Measurements from ENCODE around the gene FOXO3. TPM values are rescaled to one million over a fixed set of nuclear protein-coding genes. Genes with fewer than 3 reads are reported as not detected.

Gene FOXO3
- total and polyA plus RNA-seq, 2 experiments from 2014 or later: 19.7 to 36.6 TPM

DNA sequence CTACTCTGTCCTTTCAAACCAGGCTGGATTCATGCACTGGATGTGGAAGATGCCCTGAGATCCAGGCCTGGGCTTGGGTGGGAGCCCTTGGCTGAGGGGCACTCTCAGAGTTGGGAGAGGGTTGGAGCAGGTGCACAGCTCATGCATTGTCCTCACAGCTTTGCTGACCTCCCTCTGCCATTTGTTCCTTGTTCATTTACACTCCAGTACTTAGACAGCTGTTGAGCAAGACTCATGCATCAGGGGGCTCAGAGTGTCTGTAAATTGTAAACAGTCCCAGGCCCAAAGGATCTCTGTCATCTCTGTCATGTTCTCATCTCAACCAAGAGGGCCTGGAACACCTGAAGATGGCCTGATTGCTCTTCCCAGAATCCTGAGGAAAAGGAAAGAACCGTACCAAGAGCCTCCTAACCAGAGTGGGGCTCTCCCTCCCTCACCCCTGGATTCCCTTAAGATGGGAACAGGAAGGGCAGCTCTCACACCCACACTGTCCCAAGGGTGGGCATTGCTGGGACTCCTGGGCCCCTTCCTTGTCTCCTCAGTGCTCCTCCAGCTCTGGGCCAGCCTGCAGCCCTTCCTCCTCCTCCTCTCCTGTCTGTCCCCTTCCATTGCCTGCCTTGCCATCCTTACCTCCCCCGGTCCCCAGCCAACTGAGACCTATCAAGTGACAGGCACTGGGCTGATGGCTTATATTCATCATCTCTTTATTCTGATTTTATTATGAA is 132.9 kb downstream of the FOXO3 start:
- no peaks in the 10 kb centered on the region for H3K79me2 ChIP-seq (ENCODE audit: insufficient read depth)
- H3K9me2 ChIP-seq (ENCODE audit: insufficient read depth): no peaks in the 10 kb centered on the region
- TF ChIP-seq EZH2phosphoT487 (IDR thresholded peaks at IDR 0.05; ENCODE audit: insufficient read depth, low read depth) (no peak), EZH2 (IDR thresholded peaks at IDR 0.05; ENCODE audit: insufficient read depth, poor library complexity, severe bottlenecking) (no peak)
- H3K9ac ChIP-seq: no peak overlapping the region
- in situ Hi-C loops (cut with MboI): no loop called here
- no peak overlapping the region for H2AFZ ChIP-seq
- H3K4me3 ChIP-seq: no peak overlapping the region
- DNase-seq: no peak
- peaks cover 27% of the 10 kb centered on the region for H3F3A ChIP-seq (ENCODE audit: insufficient read depth)
- H3K36me3 ChIP-seq (ENCODE audit: low read depth): no peaks in the 10 kb centered on the region
- H3K27me3 ChIP-seq (replicated peaks; ENCODE audit: insufficient read depth): no peaks in the 10 kb centered on the region
- 98 to 100% methylated on average over 2 of the region's 2 CpGs for WGBS, 2 experiments (ENCODE audit: low coverage in 1 of 2, low lambda C conversion rate in 2 of 2, missing lambda C conversion rate in 2 of 2)
- no peak overlapping the region for H3K4me2 ChIP-seq (ENCODE audit: unreplicated experiment)
- H3K27ac ChIP-seq: no peak overlapping the region
- peaks cover 11% of the 10 kb centered on the region for H3K4me1 ChIP-seq (ENCODE audit: insufficient read depth)
- no peaks in the 10 kb centered on the region for H4K20me1 ChIP-seq (ENCODE audit: insufficient read depth)
- H3K9me3 ChIP-seq (ENCODE audit: low read depth): no peaks in the 10 kb centered on the region

DNA sequence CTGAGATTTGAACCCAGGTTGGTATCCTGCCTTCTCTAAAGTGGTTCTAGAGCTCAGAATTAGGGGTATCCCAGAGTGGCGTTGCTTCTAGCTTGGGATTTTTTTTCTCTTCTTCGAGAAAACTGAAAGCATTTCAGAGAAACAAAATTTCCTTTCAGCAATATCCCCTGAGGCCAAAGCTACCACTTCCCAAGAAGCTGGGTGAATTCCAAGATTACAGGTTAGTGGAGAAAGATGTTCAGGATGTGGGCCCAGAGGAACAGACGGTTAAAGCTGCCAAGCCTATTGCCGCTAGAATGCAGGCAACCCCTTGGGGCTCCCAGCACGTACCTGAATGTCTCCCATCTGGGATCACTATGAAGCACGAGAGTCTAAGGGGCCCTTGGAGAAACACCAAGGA is 134.1 kb downstream of the FOXO3 start:
- H3K79me2 ChIP-seq (ENCODE audit: insufficient read depth): no peaks in the 10 kb centered on the region
- no peaks in the 10 kb centered on the region for H4K20me1 ChIP-seq (ENCODE audit: insufficient read depth)
- H3F3A ChIP-seq (ENCODE audit: insufficient read depth): peaks cover 18% of the 10 kb centered on the region
- no peak overlapping the region for H2AFZ ChIP-seq
- no peaks in the 10 kb centered on the region for H3K27me3 ChIP-seq (replicated peaks; ENCODE audit: insufficient read depth)
- in situ Hi-C loops (cut with MboI): no loop called here
- 95 to 96% methylated on average over 6 of the region's 6 CpGs for WGBS, 2 experiments (ENCODE audit: low coverage in 1 of 2, low lambda C conversion rate in 2 of 2, missing lambda C conversion rate in 2 of 2)
- no peak overlapping the region for H3K27ac ChIP-seq
- no peak for DNase-seq
- H3K9me2 ChIP-seq (ENCODE audit: insufficient read depth): no peaks in the 10 kb centered on the region
- no peak for TF ChIP-seq EZH2phosphoT487 (IDR thresholded peaks at IDR 0.05; ENCODE audit: insufficient read depth, low read depth)
- no peak for TF ChIP-seq EZH2 (IDR thresholded peaks at IDR 0.05; ENCODE audit: insufficient read depth, poor library complexity, severe bottlenecking)
- no peaks in the 10 kb centered on the region for H3K4me1 ChIP-seq (ENCODE audit: insufficient read depth)
- H3K9me3 ChIP-seq (ENCODE audit: low read depth): no peaks in the 10 kb centered on the region
- no peak overlapping the region for H3K4me3 ChIP-seq
- H3K9ac ChIP-seq: no peak overlapping the region
- H3K4me2 ChIP-seq (ENCODE audit: unreplicated experiment): no peak overlapping the region
- H3K36me3 ChIP-seq (ENCODE audit: low read depth): no peaks in the 10 kb centered on the region

DNA sequence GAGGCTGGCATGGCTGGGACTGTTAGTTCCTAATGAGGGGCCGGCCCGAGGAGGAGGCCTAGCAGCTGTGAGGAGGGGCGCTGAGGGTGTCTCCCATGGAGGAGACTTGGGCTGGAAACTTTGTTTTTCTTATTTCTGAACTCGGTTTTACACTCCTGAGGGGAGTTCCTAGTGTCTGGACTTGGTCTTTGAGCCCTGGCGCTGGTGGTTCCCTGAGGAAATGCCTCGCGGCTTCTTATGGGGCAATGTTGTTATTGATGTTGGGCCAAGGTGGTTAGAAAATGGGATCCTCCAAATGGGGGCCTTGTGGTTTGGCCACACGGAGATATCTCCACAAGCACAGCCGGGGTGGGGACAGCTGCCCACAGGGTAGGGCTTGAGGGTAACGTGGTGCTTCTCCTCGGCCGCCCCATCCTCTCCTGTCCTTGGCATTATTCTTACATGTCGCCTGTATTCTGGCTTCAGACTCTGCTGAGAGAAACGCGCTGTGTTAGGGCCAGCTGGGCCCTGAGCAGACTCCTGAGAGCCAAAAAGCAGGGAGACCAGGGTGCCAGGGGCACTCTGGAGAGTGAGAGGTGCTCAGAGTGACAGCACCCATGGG is 136.9 kb downstream of the FOXO3 start:
- peaks cover 11% of the 10 kb centered on the region for H3K9me3 ChIP-seq (ENCODE audit: low read depth)
- H3K4me1 ChIP-seq (ENCODE audit: insufficient read depth): no peaks in the 10 kb centered on the region
- H3K9me2 ChIP-seq (ENCODE audit: insufficient read depth): no peaks in the 10 kb centered on the region
- peak; percentile 17 for DNase-seq
- H3K27me3 ChIP-seq (replicated peaks; ENCODE audit: insufficient read depth): no peaks in the 10 kb centered on the region
- 49 to 58% methylated on average over 15 of the region's 15 CpGs for WGBS, 2 experiments (ENCODE audit: low coverage in 1 of 2, low lambda C conversion rate in 2 of 2, missing lambda C conversion rate in 2 of 2)
- 0 out of 2 replicates have a peak, but pooled peaks cover 4% of the 10 kb centered on the region for H3K36me3 ChIP-seq (ENCODE audit: low read depth)
- no peak overlapping the region for H3K27ac ChIP-seq
- in situ Hi-C loops (cut with MboI): no loop called here
- no peak overlapping the region for H3K4me2 ChIP-seq (ENCODE audit: unreplicated experiment)
- no peaks in the 10 kb centered on the region for H3K79me2 ChIP-seq (ENCODE audit: insufficient read depth)
- TF ChIP-seq EZH2phosphoT487 (IDR thresholded peaks at IDR 0.05; ENCODE audit: insufficient read depth, low read depth): no peak
- TF ChIP-seq EZH2 (IDR thresholded peaks at IDR 0.05; ENCODE audit: insufficient read depth, poor library complexity, severe bottlenecking): no peak
- no peak overlapping the region for H3K4me3 ChIP-seq
- H2AFZ ChIP-seq: no peak overlapping the region
- no peaks in the 10 kb centered on the region for H4K20me1 ChIP-seq (ENCODE audit: insufficient read depth)
- no peaks in the 10 kb centered on the region for H3F3A ChIP-seq (ENCODE audit: insufficient read depth)
- no peak overlapping the region for H3K9ac ChIP-seq

DNA sequence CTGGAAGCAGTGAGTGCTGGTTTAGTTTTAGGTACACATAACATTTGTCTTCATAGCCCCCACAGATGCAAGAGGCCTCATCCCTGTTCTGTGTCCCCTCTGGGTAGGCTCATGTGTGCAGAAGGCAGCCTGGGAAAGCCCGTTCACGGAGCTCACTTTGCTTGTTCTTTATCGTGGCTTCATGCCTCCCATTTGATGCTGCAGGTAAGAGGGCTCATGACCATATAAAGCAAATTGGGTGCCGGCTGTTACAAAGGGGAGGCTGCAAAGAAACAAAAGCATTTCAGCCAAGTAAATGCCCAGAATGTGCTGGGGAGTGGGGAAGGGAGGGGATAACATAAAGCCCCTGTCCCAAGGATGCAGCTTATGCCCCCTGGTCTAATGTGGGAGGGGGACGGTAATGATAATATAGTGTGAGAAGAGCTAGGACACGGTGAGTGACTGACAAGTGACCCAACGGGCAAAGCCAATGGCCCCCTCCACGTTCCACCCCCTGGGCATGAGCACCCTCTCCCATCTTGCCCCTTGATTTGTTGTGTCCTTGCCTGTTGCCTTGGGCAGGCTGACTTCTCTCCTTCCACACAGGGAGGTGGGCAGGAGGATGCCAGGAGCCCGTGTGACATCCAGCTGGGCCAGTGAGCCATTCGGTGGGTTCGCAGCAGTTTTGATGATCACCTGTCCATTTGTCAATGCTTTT is 138.0 kb downstream of the FOXO3 start:
- Histone ChIP-seq H3K36me3 (ENCODE audit: low read depth) (0 out of 2 replicates have a peak, but pooled peaks cover 5% of the 10 kb centered on the region), H3K4me2 (ENCODE audit: unreplicated experiment) (no peak overlapping the region)

More for the DNA sequence above, 138.0 kb downstream of the FOXO3 start:
- Histone ChIP-seq H3K9ac (no peak overlapping the region), H4K20me1 (ENCODE audit: insufficient read depth) (no peaks in the 10 kb centered on the region), H3F3A (ENCODE audit: insufficient read depth) (no peaks in the 10 kb centered on the region), H3K4me3 (no peak overlapping the region), H3K4me1 (ENCODE audit: insufficient read depth) (no peaks in the 10 kb centered on the region), H2AFZ (no peak overlapping the region), H3K9me2 (ENCODE audit: insufficient read depth) (no peaks in the 10 kb centered on the region), H3K9me3 (ENCODE audit: low read depth) (peaks cover 15% of the 10 kb centered on the region), H3K27ac (no peak overlapping the region), H3K79me2 (ENCODE audit: insufficient read depth) (no peaks in the 10 kb centered on the region), H3K27me3 (replicated peaks; ENCODE audit: insufficient read depth) (no peaks in the 10 kb centered on the region)
- in situ Hi-C loops (cut with MboI): no loop called here
- TF ChIP-seq EZH2 (IDR thresholded peaks at IDR 0.05; ENCODE audit: insufficient read depth, poor library complexity, severe bottlenecking): no peak
- TF ChIP-seq EZH2phosphoT487 (IDR thresholded peaks at IDR 0.05; ENCODE audit: insufficient read depth, low read depth): no peak
- DNase-seq: no peak
- WGBS, 2 experiments (ENCODE audit: low coverage in 1 of 2, low lambda C conversion rate in 2 of 2, missing lambda C conversion rate in 2 of 2): 94 to 97% methylated on average over 11 of the region's 11 CpGs

Measured in GM23248 (cell line).